SK-N-MC (cell line): ENCODE results near the gene VRTN.

ENCODE experiments used
- EZH2 ChIP-seq: fragments of 200-600 bp; sonication (generic); IDR thresholded peaks from one replicate; pipeline ENCODE4 v1.6.1; 2017; ENCODE audit warnings: antibody characterized with exemption
- POLR2AphosphoS5 ChIP-seq: IDR thresholded peaks from 2 replicates; pipeline ENCODE4 v1.6.1; 2012; ENCODE audit warnings: mild to moderate bottlenecking, low read depth, low read length, borderline replicate concordance

DNA sequence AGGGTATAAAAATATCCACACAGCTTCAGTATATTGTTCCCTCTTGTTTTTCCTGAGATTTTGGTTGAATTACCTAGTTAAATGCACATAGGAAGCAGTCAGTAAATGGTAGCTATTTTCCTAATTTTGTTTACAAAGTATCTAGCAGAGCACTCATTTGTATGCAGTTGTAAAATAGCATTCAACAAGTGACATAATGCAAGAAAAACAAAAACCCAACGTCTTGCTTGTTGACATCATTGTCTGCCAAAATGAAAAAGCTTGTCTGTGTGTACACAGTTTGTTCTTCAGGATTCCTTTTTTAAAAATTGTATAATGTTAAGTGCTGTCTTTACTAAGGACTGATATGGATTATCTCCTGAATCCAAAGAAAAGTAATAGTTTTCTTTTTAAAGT, 2.7 kb downstream of the VRTN start:
- TF ChIP-seq POLR2AphosphoS5 (no peak), EZH2 (no peak)
